Retinal pigment epithelial cell (primary cell): ENCODE data around the gene PRAF2.

Experiments
- DNase-seq: peaks from one replicate; pipeline ENCODE4 v3.0.0-alpha.2; 2010; ENCODE audit warnings: low read depth
- H3K4me3 ChIP-seq: 2 replicates; pipeline ENCODE4 v1.5.1; 2011; ENCODE audit warnings: mild to moderate bottlenecking, low read length, control low read depth, moderate library complexity
- CTCF ChIP-seq: conservative IDR thresholded peaks from 2 replicates; pipeline ENCODE4 v1.5.1; 2011; ENCODE audit warnings: low read depth, low read length, control low read depth, inconsistent platforms

Gene PRAF2

GRCh38 chrX:49075347-49075746 is 1.5 kb upstream of the PRAF2 start:
- no peak for TF ChIP-seq CTCF
- no peak overlapping the region for H3K4me3 ChIP-seq
- DNase-seq: no peak

GRCh38 chrX:49072712-49073095 is 1.1 kb downstream of the PRAF2 start:
- DNase-seq: no peak
- no peak for TF ChIP-seq CTCF
- H3K4me3 ChIP-seq: peak overlapping the region; percentile 71

GRCh38 chrX:49071877-49072711 is 1.7 kb downstream of the PRAF2 start:
- peak; percentile 46 for DNase-seq
- TF ChIP-seq CTCF: no peak
- H3K4me3 ChIP-seq: peak overlapping the region; percentile 71

GRCh38 chrX:49070988-49071387 is 2.8 kb downstream of the PRAF2 start:
- H3K4me3 ChIP-seq: no peak overlapping the region
- TF ChIP-seq CTCF: no peak
- no peak for DNase-seq

GRCh38 chrX:49069038-49069437 is 4.8 kb downstream of the PRAF2 start:
- no peak overlapping the region for H3K4me3 ChIP-seq
- DNase-seq: no peak
- no peak for TF ChIP-seq CTCF

GRCh38 chrX:49067285-49068120 is 6.3 kb downstream of the PRAF2 start:
- no peak for DNase-seq
- no peak overlapping the region for H3K4me3 ChIP-seq
- TF ChIP-seq CTCF: no peak

GRCh38 chrX:49066690-49067089 is 7.1 kb downstream of the PRAF2 start:
- H3K4me3 ChIP-seq: no peak overlapping the region
- DNase-seq: no peak
- no peak for TF ChIP-seq CTCF
